OCI-LY7 (cell line): ENCODE data around the gene NRXN2.

Experiments
- EZH2phosphoT487 ChIP-seq: fragments of 200-600 bp; sonication (generic); IDR thresholded peaks from 2 replicates; pipeline ENCODE4 v1.6.1; 2018; ENCODE audit warnings: low read depth, borderline replicate concordance, mild to moderate bottlenecking, mixed run types, antibody characterized with exemption, low read length, moderate library complexity, mixed read lengths
- TF ChIP-seq, protein P1 (sequence below): fragments of 200-600 bp; sonication (generic); conservative IDR thresholded peaks from 2 replicates; pipeline ENCODE4 v1.5.1; 2014; ENCODE audit warnings: mild to moderate bottlenecking, antibody characterized with exemption, low read length, moderate library complexity, mixed read lengths

GRCh38 chr11:64695548-64695947, 27.4 kb downstream of the NRXN2 start:
- TF ChIP-seq, protein P1, sequence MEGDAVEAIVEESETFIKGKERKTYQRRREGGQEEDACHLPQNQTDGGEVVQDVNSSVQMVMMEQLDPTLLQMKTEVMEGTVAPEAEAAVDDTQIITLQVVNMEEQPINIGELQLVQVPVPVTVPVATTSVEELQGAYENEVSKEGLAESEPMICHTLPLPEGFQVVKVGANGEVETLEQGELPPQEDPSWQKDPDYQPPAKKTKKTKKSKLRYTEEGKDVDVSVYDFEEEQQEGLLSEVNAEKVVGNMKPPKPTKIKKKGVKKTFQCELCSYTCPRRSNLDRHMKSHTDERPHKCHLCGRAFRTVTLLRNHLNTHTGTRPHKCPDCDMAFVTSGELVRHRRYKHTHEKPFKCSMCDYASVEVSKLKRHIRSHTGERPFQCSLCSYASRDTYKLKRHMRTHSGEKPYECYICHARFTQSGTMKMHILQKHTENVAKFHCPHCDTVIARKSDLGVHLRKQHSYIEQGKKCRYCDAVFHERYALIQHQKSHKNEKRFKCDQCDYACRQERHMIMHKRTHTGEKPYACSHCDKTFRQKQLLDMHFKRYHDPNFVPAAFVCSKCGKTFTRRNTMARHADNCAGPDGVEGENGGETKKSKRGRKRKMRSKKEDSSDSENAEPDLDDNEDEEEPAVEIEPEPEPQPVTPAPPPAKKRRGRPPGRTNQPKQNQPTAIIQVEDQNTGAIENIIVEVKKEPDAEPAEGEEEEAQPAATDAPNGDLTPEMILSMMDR: no peak
- TF ChIP-seq EZH2phosphoT487: no peak
